HEK293 (cell line): ENCODE measurements around the gene VWF.

Source experiments
- CTCF ChIA-PET: fragments of 350-600 bp; formaldehyde crosslinking; extraction: SDS; loops from one replicate; lab custom pipeline; 2021; ENCODE audit warnings: antibody characterized with exemption; lab: Yijun Ruan, JAX
- POLR2A ChIA-PET: fragments of 300-600 bp; formaldehyde crosslinking; extraction: SDS; loops from one replicate; lab custom pipeline; 2020; ENCODE audit warnings: antibody characterized with exemption, inconsistent platforms; lab: Yijun Ruan, JAX
- H3K27ac ChIP-seq: fragments of 200-500 bp; sonication (Bioruptor generic); 2 replicates; pipeline ENCODE4 v1.5.1; 2014; ENCODE audit warnings: low read depth, low read length, control low read depth, inconsistent platforms; ENCODE audit errors: extremely low read depth
- H3K36me3 ChIP-seq, 2 experiments: fragments of 200-500 bp in 1 of 2; sonication (Bioruptor generic) in 1 of 2; 1 replicate in 1 of 2; 2 replicates in 1 of 2; pipeline ENCODE4 v1.5.1; 2014 to 2017; ENCODE audit warnings: inconsistent platforms in 2 of 2, low read length in 2 of 2; ENCODE audit not compliant: control insufficient read depth in 2 of 2, insufficient read depth in 1 of 2
- H3K4me1 ChIP-seq: fragments of 200-500 bp; sonication (Bioruptor generic); 2 replicates; pipeline ENCODE4 v1.5.1; 2014; ENCODE audit warnings: mild to moderate bottlenecking, low read length, inconsistent platforms; ENCODE audit not compliant: control insufficient read depth, insufficient read depth
- H3K4me3 ChIP-seq: 2 replicates; pipeline ENCODE4 v1.5.1; 2011; ENCODE audit warnings: low read depth, mild to moderate bottlenecking, control low read depth, low read length, moderate library complexity
- H3K9me3 ChIP-seq: fragments of 200-500 bp; sonication (Bioruptor generic); 2 replicates; pipeline ENCODE4 v1.5.1; 2014; ENCODE audit warnings: low read depth, low read length, inconsistent platforms; ENCODE audit not compliant: control insufficient read depth, insufficient read depth
- PRDM6 ChIP-seq: fragments of 450-650 bp; formaldehyde crosslinking; IDR thresholded peaks from 2 replicates; pipeline ENCODE4 v1.5.1; 2017; ENCODE audit warnings: missing biosample characterization, missing genetic modification characterization
- REST ChIP-seq: fragments of 450-650 bp; formaldehyde crosslinking; IDR thresholded peaks from 2 replicates; pipeline ENCODE4 v1.5.1; 2016; ENCODE audit warnings: missing biosample characterization, missing genetic modification characterization
- ZBTB44 ChIP-seq: fragments of 450-650 bp; IDR thresholded peaks from 2 replicates; pipeline ENCODE4 v1.5.1; 2018; ENCODE audit warnings: missing biosample characterization, mild to moderate bottlenecking, missing genetic modification characterization
- ZNF138 ChIP-seq: fragments of 450-650 bp; formaldehyde crosslinking; IDR thresholded peaks from 2 replicates; pipeline ENCODE4 v1.5.1; 2016; ENCODE audit warnings: missing biosample characterization, missing genetic modification characterization, borderline replicate concordance
- ZNF23 ChIP-seq: fragments of 450-650 bp; formaldehyde crosslinking; IDR thresholded peaks from 2 replicates; pipeline ENCODE4 v1.5.1; 2016; ENCODE audit warnings: missing biosample characterization, missing genetic modification characterization, borderline replicate concordance
- ZNF518A ChIP-seq: fragments of 450-650 bp; formaldehyde crosslinking; conservative IDR thresholded peaks from 2 replicates; pipeline ENCODE4 v1.5.1; 2016; ENCODE audit warnings: low read depth, missing biosample characterization, missing genetic modification characterization
- ZNF580 ChIP-seq: fragments of 450-650 bp; formaldehyde crosslinking; IDR thresholded peaks from 2 replicates; pipeline ENCODE4 v1.5.1; 2016; ENCODE audit warnings: missing biosample characterization, missing genetic modification characterization
- ZNF639 ChIP-seq: fragments of 450-650 bp; formaldehyde crosslinking; IDR thresholded peaks from 2 replicates; pipeline ENCODE4 v1.5.1; 2016; ENCODE audit warnings: missing biosample characterization, missing genetic modification characterization
- ZNF768 ChIP-seq: fragments of 450-650 bp; formaldehyde crosslinking; IDR thresholded peaks from 2 replicates; pipeline ENCODE4 v1.5.1; 2018; ENCODE audit warnings: missing biosample characterization, mild to moderate bottlenecking, missing genetic modification characterization

VWF gene

GRCh38 chr12:6031001-6031400 lies 93.5 kb downstream of the VWF start (continued):
- no peak for TF ChIP-seq ZBTB44

- H3K4me1 ChIP-seq, result no peaks in the 10 kb centered on the region
- ChIA-PET CTCF (interaction anchor here (0.5 to 4.7 kb wide), 4 partner anchors 8 to 1382 kb away, joined by 3 to 30 read pairs (median 9); no protein-coding TSS in a partner anchor), POLR2A (no interaction called here)
- no peaks in the 10 kb centered on the region for H3K9me3 ChIP-seq
- no peak overlapping the region for H3K27ac ChIP-seq
- H3K36me3 ChIP-seq, result no peaks in the 10 kb centered on the region
- TF ChIP-seq REST (tag by site-specific recombination) (no peak), ZNF518A (tag by site-specific recombination) (no peak), ZNF138 (tag by site-specific recombination) (no peak), ZNF639 (tag by site-specific recombination) (no peak), PRDM6 (no peak), ZNF768 (tag by site-specific recombination) (no peak), ZNF23 (tag by site-specific recombination) (no peak), ZNF580 (tag by site-specific recombination) (no peak)
- H3K4me3 ChIP-seq, result no peak overlapping the region
Observed at GRCh38 chr12:6030081-6030480, 94.4 kb downstream of the VWF start.
